CD14-positive monocyte (primary cell): ENCODE data around the gene TBCD. TPM values are rescaled to one million over a fixed set of nuclear protein-coding genes. Genes with fewer than 3 reads are reported as not detected.

Source experiments
- DNase-seq, 3 donors: peaks; one replicate each; pipeline ENCODE4 v3.0.0-alpha.2; 2011 to 2022
- H2AFZ ChIP-seq: 2 replicates; pipeline ENCODE4 v1.6.0; 2012; ENCODE audit warnings: mild to moderate bottlenecking, low read depth, low read length, inconsistent platforms; ENCODE audit not compliant: insufficient read depth, poor library complexity, severe bottlenecking
- H3K27ac ChIP-seq, 2 donors: 1 replicate in 1 of 2; 2 replicates in 1 of 2; pipeline ENCODE4 v1.5.1; 2012 to 2013; ENCODE audit warnings: low read length in 2 of 2, control low read depth in 1 of 2, inconsistent platforms in 1 of 2, low read depth in 1 of 2, mild to moderate bottlenecking in 1 of 2
- H3K27me3 ChIP-seq, 2 donors: one replicate each; pipeline versions ENCODE4 v1.6.0 to v1.6.1; 2011 to 2013; ENCODE audit warnings: low read length in 2 of 2; ENCODE audit not compliant: control insufficient read depth in 2 of 2, insufficient read depth in 2 of 2
- H3K36me3 ChIP-seq, 2 donors: replicated peaks in 1 of 2; 1 replicate in 1 of 2; 2 replicates in 1 of 2; pipeline versions ENCODE4 v1.5.1 to v1.6.1; 2012 to 2013; ENCODE audit warnings: low read length in 2 of 2, control low read depth in 1 of 2, inconsistent platforms in 1 of 2, mild to moderate bottlenecking in 1 of 2; ENCODE audit not compliant: insufficient read depth in 2 of 2, control insufficient read depth in 1 of 2
- H3K4me1 ChIP-seq, 2 donors: 1 replicate in 1 of 2; 2 replicates in 1 of 2; pipeline versions ENCODE4 v1.5.1 to v1.6.1; 2012 to 2013; ENCODE audit warnings: low read length in 2 of 2, control low read depth in 1 of 2, inconsistent platforms in 1 of 2, mild to moderate bottlenecking in 1 of 2, moderate library complexity in 1 of 2; ENCODE audit not compliant: insufficient read depth in 2 of 2, control insufficient read depth in 1 of 2
- H3K4me2 ChIP-seq: replicated peaks from 2 replicates; pipeline ENCODE3; 2012; ENCODE audit warnings: low read length, moderate library complexity, mild to moderate bottlenecking; ENCODE audit not compliant: poor library complexity, severe bottlenecking; ENCODE audit errors: extremely low read depth
- H3K4me3 ChIP-seq, 3 experiments: fragments of 200-600 bp in 1 of 3; sonication (generic) in 1 of 3; replicated peaks in 1 of 3; 1 replicate in 2 of 3; 2 replicates in 1 of 3; pipeline ENCODE4 v1.5.1; 2011 to 2013; ENCODE audit warnings: low read length in 3 of 3, mild to moderate bottlenecking in 3 of 3, control low read depth in 2 of 3, low read depth in 2 of 3, inconsistent platforms in 1 of 3, moderate library complexity in 1 of 3
- H3K79me2 ChIP-seq: 2 replicates; pipeline ENCODE4 v1.6.0; 2012; ENCODE audit warnings: mild to moderate bottlenecking, control low read depth, inconsistent platforms, low read length, moderate library complexity; ENCODE audit not compliant: insufficient read depth
- H3K9ac ChIP-seq: 2 replicates; pipeline ENCODE4 v1.6.0; 2017; ENCODE audit warnings: low read length, mild to moderate bottlenecking; ENCODE audit not compliant: insufficient read depth, poor library complexity, severe bottlenecking
- H3K9me3 ChIP-seq, 2 donors: replicated peaks in 1 of 2; 1 replicate in 1 of 2; 2 replicates in 1 of 2; pipeline versions ENCODE4 v1.5.1 to v1.6.1; 2012 to 2013; ENCODE audit warnings: low read length in 2 of 2, control low read depth in 1 of 2; ENCODE audit not compliant: control insufficient read depth in 1 of 2, insufficient read depth in 1 of 2
- H4K20me1 ChIP-seq: 2 replicates; pipeline ENCODE4 v1.6.0; 2012; ENCODE audit warnings: mild to moderate bottlenecking, low read length, control low read depth, moderate library complexity; ENCODE audit not compliant: insufficient read depth
- H3K27ac Mint-ChIP-seq, 7 donors: one replicate each; pipeline ENCODE4 v1.8.0; 2020; ENCODE audit warnings: mild to moderate bottlenecking in 7 of 7, mixed read lengths in 7 of 7, moderate library complexity in 6 of 7, inconsistent platforms in 2 of 7
- H3K27me3 Mint-ChIP-seq, 3 donors: one replicate each; pipeline ENCODE4 v1.8.0; 2021 to 2022; ENCODE audit warnings: low read depth in 3 of 3, mild to moderate bottlenecking in 3 of 3, mixed read lengths in 3 of 3, moderate library complexity in 3 of 3, inconsistent platforms in 1 of 3
- H3K36me3 Mint-ChIP-seq, 2 donors: one replicate each; pipeline ENCODE4 v1.8.0; 2020; ENCODE audit warnings: mixed read lengths in 2 of 2, inconsistent platforms in 1 of 2, mild to moderate bottlenecking in 1 of 2
- H3K4me1 Mint-ChIP-seq: one replicate; pipeline ENCODE4 v1.8.0; 2020; ENCODE audit warnings: mild to moderate bottlenecking, mixed read lengths
- H3K4me3 Mint-ChIP-seq, 2 donors: one replicate each; pipeline ENCODE4 v1.8.0; 2020; ENCODE audit warnings: mild to moderate bottlenecking in 2 of 2, mixed read lengths in 2 of 2, moderate library complexity in 1 of 2
- H3K9me3 Mint-ChIP-seq, 7 donors: one replicate each; pipeline ENCODE4 v1.8.0; 2020 to 2022; ENCODE audit warnings: mixed read lengths in 7 of 7, mild to moderate bottlenecking in 6 of 7, moderate library complexity in 6 of 7, inconsistent platforms in 2 of 7
- WGBS: methylation state at CpG from one replicate; pipeline ENCODE4 v1.1.5; 2013; ENCODE audit warnings: missing lambda C conversion rate; ENCODE audit not compliant: insufficient coverage; 5-methylcytosine and 5-hydroxymethylcytosine counted together
- intact Hi-C, 2 donors: fragments of 100-400 bp; cut with micrococcal nuclease; formaldehyde crosslinking; loops; one replicate each; pipeline versions ENCODE4 v1.15.0 to v1.15.1; 2023
- polyA plus RNA-seq, 3 donors: library from polyadenylated mRNA; depleted of rRNA in 1 of 3; unstranded in 2 of 3; stranded (reverse) in 1 of 3; fragments of 300-500 nt in 2 of 3; fragments of >200 nt in 1 of 3; fragmentation: Illumina TruSeq in 2 of 3; gene quantifications; 1 replicate in 2 of 3; 2 replicates in 1 of 3; pipeline ENCODE4 v1.2.3, GENCODE V29; 2012 to 2021
- TF ChIP-seq, protein P1 (sequence below): fragments of 200-600 bp; IDR thresholded peaks from one replicate; pipeline ENCODE4 v1.8.0; 2022; ENCODE audit warnings: antibody characterized with exemption, mild to moderate bottlenecking

The TBCD gene
- polyA plus RNA-seq, 3 donors: 54.7 to 74.0 (median 66.6) TPM

DNA sequence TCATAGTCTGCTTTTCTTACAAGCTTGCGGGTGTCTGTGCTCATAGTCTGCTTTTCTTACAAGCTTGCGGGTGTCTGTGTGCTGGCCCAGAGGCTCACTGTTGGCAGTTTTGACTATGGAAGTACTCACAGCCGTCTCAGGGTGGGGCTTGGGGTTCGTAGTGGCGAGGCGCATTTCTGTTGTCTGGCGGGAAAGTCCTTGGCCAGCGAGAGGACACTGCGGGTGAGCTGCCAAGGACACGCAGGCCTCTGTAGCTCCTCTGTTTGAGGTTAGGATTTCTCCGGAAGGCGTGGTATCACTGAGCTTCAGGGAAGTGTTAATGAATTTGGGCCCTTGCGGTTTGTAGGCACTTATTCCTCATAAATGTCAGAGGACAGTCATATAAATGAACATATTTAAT lies 13.5 kb downstream of the TBCD start:
- no peak overlapping the region for H3K27ac ChIP-seq
- Mint-ChIP-seq H3K36me3 (peaks cover 56 to 73% of the 10 kb centered on the region in 2 donors), H3K4me1 (peaks cover 3% of the 10 kb centered on the region), H3K27me3 (no peaks in the 10 kb centered on the region), H3K9me3 (peaks cover 0 to 6% (median 0%) of the 10 kb centered on the region in 7 donors), H3K27ac (peak overlapping the region in 1 of 7 donors; percentile 70), H3K4me3 (no peak overlapping the region)
- no peak overlapping the region for H3K9ac ChIP-seq
- WGBS: 97% methylated on average over 9 of the region's 13 CpGs
- H3K4me2 ChIP-seq: no peak overlapping the region
- H2AFZ ChIP-seq: no peak overlapping the region
- H3K9me3 ChIP-seq: no peaks in the 10 kb centered on the region
- H3K27me3 ChIP-seq: no peaks in the 10 kb centered on the region
- no peak for DNase-seq
- H3K4me3 ChIP-seq: no peak overlapping the region
- TF ChIP-seq, protein P1, sequence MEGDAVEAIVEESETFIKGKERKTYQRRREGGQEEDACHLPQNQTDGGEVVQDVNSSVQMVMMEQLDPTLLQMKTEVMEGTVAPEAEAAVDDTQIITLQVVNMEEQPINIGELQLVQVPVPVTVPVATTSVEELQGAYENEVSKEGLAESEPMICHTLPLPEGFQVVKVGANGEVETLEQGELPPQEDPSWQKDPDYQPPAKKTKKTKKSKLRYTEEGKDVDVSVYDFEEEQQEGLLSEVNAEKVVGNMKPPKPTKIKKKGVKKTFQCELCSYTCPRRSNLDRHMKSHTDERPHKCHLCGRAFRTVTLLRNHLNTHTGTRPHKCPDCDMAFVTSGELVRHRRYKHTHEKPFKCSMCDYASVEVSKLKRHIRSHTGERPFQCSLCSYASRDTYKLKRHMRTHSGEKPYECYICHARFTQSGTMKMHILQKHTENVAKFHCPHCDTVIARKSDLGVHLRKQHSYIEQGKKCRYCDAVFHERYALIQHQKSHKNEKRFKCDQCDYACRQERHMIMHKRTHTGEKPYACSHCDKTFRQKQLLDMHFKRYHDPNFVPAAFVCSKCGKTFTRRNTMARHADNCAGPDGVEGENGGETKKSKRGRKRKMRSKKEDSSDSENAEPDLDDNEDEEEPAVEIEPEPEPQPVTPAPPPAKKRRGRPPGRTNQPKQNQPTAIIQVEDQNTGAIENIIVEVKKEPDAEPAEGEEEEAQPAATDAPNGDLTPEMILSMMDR: no peak
- no peaks in the 10 kb centered on the region for H3K4me1 ChIP-seq
- H3K36me3 ChIP-seq: peaks cover 19 to 53% of the 10 kb centered on the region in 2 donors
- no peaks in the 10 kb centered on the region for H3K79me2 ChIP-seq
- H4K20me1 ChIP-seq: no peaks in the 10 kb centered on the region
- intact Hi-C loops: no loop called here

DNA sequence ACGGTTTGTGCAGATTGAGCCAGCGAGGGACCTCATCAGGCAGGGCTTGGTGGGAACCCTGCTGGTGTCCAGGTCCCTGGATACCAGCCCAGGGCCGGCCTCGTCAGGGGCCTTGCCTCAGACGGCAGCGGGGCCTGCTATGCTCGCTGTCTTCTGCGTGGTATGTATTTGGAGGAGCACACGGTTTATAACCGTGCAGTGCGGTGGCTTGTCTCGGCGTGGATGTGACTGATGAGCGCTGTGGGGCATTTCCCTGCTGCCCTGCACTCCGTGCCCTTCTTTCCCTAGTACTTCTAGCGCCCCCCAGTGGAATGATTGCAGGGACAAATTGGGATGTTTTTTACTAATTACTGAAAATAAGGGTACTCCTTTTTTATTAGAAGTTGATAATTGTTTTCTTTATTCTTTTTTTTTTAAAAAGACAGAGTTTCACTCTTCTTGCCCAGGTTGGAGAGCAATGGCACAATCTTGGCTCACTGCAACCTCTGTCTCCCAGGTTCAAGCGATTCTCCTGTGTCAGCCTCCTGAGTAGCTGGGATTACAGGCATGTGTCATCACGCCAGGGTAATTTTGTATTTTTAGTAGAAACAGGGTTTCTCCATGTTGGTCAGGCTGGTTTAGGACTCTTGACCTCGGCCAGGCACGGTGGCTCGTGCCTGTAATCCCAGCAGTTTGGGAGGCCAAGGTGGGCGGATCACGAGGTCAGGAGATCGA lies 15.3 kb downstream of the TBCD start:
- peaks cover 19 to 61% of the 10 kb centered on the region in 2 donors for H3K36me3 ChIP-seq
- WGBS: 88% methylated on average over 19 of the region's 24 CpGs
- H3K9me3 ChIP-seq: no peaks in the 10 kb centered on the region
- no peak overlapping the region for H3K4me3 ChIP-seq
- no peaks in the 10 kb centered on the region for H4K20me1 ChIP-seq
- no peaks in the 10 kb centered on the region for H3K79me2 ChIP-seq
- H3K4me1 ChIP-seq: no peaks in the 10 kb centered on the region
- H3K27ac ChIP-seq: no peak overlapping the region
- no peak overlapping the region for H3K9ac ChIP-seq
- Mint-ChIP-seq H3K4me3 (no peak overlapping the region), H3K36me3 (peaks cover 54 to 77% of the 10 kb centered on the region in 2 donors), H3K27me3 (peaks cover 0 to 1% (median 0%) of the 10 kb centered on the region in 3 donors), H3K4me1 (peaks cover 3% of the 10 kb centered on the region), H3K27ac (peak overlapping the region in 1 of 7 donors; percentile 21), H3K9me3 (peaks cover 0 to 6% (median 0%) of the 10 kb centered on the region in 7 donors)
- no peaks in the 10 kb centered on the region for H3K27me3 ChIP-seq
- DNase-seq: peak in 2 of 3 donors; percentile 22 to 44
- no peak overlapping the region for H3K4me2 ChIP-seq
- H2AFZ ChIP-seq: no peak overlapping the region
- intact Hi-C loops: loop anchor here in 1 of 2 donors (2.0 kb wide), 1 partner anchor 98 kb away; no protein-coding TSS in a partner anchor
- TF ChIP-seq, protein P1: peak; percentile 69
